ENCODE data around the gene FITM2.

GRCh38 chr20:44360221-44360620, 49.2 kb upstream of the FITM2 start:
- no peak for TF ChIP-seq POLR2AphosphoS5 (IDR thresholded peaks at IDR 0.05)
- no peak for TF ChIP-seq CTCF (IDR thresholded peaks at IDR 0.05)

All from upper lobe of left lung (tissue), 4 donors.